GM21390 (cell line): ENCODE results near the gene CT47A1.
A peak's percentile ranks its signal among the peaks of the same experiment; 100 is the strongest.
"Not testable (repeated sequence)": the region's sequence is repeated elsewhere in the genome, so short reads cannot be mapped to it uniquely, and the experiment has no call there.

ENCODE experiments used
- ATAC-seq: cut with Tn5 transposase; IDR thresholded peaks from one replicate; pipeline ENCODE4 v1.9.1; 2021; ENCODE audit not compliant: unreplicated experiment

The CT47A1 gene

DNA sequence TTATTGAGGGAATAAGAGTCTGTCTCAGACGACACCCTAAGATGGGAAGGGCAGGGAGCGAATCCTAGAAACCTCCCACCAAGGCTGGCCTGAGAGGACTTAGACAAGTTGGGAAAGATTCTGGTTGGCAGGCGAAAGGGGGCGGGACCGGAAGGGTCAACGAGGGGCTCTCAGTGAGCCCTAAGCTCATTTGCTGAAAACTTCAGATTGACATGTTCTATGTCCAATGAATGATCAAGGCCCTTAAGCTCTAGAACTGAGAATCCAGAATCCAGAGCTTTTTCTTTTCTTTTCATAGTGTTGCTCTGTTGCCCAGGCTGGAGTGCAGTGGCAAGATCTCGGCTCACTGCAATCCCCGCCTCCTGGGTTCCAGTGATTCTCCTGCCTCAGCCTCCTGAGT, at the start of gene CT47A1:
CT47A1 (minus strand) TSS at position 101 of the 400 bp plus-strand sequence. CDS start 231 bp downstream, outside the sequence.
- ATAC-seq = not testable (repeated sequence)

DNA sequence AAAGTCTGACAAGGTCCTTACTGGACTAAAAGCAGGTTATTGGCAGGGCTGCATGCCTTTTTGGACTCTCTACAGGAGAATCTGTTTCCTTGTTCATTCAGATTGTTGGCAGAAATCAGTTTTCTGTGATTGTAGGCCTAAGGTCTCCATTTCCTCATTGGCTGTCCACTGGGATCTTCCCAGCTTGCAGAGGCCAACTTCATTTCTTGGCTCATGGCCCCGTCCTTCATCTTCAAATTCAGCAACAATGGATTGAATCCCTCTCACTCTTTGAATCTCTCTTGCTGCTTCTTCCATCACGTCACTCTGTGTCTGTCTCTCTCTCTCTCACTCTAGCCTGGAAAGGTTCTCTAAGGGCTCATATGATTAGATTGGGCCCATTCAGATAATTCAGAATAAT, 47.0 kb upstream of the CT47A1 start:
- no peak for ATAC-seq

DNA sequence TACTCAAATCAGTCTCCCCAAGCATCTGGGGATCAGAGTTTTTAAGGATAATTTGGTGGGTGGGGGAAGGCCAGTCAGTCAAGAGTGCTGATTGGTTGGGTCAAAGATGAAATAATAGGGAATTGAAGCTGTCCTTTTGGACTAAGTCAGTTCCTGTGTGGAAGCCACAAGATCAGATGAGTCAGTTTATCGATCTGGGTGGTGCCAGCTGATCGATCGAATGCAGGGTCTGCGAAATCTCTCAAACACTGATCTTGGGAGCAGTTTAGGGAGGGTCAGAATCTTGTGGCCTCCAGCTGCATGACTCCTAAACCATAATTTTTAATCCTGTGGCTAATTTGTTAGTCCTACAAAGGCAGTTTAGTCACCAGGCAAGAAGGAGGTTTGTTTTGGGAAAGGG, 44.5 kb upstream of the CT47A1 start:
- ATAC-seq = no peak

DNA sequence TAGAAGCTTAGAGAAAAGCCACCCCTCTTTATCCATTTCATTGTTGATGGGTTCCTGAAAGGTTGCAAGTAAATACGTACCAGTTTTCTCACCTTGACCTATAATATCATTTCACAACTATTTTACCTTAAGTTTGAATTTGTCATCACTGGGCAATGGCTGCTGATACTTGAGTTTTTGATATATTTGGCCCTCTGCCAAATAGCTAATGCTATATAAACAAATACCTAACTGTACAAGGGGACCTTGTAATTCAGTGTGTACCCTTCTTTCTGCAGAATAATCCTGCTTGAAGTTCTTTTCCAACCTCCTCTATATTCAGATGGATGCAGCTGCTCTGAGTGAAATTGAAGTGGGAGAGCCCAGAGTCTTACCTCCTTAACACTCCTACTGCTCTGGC, 42.9 kb upstream of the CT47A1 start:
- ATAC-seq = no peak

DNA sequence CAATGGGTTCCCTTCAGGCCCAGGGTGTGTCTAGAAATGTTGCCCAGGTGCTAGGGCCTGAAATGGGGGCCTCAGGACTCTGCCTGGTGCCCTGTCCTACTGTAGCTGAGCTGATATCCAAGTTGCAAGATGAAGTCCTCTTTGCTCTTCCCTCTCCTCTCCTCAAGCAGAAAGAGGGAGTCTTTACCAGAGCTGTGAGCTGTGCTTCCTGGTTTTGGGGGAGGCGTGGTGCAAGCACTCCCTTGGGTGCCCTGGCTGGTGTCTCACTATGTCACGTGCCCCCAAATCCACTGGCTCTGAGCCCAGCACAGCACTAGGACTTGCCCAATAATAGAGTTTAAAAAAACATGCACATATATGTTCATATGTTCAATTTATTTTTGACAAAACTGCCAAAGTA, 29.3 kb upstream of the CT47A1 start:
- no peak for ATAC-seq

DNA sequence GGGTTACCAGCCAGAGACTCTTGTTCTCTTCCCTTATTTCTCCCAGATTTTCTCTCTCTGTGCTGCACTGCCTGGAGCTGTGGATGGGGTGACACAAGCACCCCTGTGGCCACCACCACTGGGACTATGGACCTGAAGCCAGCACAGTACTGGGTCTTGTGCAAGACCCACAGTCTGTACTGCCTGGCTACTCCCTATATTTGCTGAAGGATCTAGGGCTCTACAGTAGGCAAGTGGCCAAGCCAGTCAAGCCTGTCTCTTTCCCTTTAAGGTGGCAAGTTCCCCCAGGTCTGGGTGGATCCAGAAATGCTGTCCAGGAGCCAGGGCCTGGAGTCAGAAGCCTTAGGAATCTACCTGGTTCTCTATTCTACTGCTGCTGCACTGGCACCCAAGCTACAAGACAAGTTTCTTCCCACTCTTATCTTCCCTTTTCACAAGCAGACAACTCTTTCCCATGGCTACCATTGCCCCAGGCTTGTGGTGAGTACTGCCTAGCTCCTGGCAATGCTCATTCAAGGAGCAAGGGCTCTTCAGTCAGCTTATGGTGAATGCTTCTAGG, 28.4 kb upstream of the CT47A1 start:
- no peak for ATAC-seq

DNA sequence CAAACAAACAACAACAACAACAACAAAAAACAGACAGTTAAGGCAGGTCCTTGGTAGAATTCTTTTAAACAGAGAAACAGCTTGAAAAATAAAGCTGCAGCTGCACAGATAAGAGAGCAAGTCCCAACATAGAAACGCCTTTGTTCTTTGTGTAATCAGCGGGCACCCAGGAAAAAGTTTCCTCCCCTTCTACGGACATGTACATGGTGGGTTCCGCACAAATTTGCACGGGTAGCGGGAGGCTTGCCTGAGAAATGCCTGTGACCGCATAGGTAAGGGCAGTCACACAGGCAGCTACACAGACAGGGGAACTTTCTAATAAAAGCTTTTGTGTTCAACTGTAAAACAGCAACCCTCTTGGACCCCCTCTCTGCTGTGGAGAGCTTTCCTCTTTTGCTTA, 25.7 kb upstream of the CT47A1 start:
- no peak for ATAC-seq

DNA sequence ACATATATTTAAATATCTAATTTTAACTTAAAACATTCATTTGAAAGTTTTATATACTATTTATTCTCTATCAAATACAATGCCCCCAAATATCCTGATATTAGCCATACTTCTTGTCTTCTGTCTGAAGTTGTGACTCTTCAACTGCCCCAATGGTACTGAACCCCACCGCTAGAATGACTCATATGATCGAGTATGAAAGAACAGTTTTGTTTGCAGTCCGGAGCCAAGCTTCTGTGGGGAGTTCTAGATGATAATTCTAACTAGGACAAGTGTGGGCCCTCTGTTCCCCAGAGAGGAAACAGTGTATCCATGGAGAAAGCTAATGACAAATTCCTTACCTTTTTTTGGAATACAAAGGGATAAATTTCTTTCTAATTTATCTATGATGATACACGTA, 24.7 kb upstream of the CT47A1 start:
- ATAC-seq = no peak

DNA sequence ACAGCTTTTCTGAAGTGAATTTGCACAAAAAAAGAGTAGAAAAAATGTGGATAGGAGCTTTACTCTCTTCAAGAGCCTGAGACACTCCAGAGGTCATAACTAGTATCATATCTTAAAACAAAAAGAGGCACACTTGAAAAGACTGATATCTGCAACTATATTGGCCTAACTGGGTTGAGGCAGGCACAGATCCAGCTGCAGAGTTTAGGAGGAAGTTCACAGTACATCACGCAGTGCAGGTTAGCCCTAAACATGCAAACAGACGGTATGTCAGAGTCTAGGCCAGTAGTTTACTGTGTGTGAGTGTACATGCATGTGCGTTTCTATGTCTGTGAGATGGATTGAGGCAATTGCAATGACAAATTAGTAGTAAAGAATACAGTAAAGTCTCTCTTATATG, 24.2 kb upstream of the CT47A1 start:
- ATAC-seq = no peak

DNA sequence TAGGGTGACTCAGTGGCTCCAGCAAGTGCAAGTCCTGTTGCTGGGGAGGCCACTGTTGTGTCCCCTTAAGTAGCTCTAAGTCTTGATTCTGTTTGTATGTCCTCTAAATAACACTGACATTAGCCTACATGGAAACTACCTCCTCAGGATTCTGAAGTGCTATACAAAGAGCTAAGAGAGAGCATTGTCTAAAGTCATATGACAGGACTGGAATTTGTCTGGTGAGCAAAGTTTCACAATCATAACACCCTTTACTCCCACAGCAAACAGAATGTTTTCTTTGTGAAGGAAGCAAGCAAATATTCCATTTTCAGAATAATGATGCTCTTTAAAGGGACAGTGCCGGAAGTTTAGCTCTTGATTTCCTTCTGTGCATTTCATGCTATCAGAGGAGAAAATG, 23.4 kb upstream of the CT47A1 start:
- ATAC-seq = no peak

DNA sequence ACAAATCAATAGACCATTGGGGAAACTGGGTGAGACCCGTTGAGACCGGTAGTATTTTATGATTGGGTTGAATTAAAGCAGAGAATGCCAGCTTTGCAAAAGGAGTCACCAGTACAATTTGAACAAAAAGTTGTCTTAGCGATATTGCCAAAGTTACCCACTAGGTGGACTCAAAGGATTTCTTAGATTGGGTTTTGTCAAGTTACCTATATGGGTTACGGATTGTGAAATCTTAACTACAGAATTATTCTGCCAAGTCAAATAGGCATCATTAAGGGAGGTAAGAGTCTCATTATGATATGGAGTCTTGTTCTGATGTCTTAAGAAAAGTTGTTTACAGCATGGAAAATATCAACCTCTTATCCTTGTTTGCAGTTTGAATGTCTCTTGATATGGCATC, 15.0 kb upstream of the CT47A1 start:
- no peak for ATAC-seq

DNA sequence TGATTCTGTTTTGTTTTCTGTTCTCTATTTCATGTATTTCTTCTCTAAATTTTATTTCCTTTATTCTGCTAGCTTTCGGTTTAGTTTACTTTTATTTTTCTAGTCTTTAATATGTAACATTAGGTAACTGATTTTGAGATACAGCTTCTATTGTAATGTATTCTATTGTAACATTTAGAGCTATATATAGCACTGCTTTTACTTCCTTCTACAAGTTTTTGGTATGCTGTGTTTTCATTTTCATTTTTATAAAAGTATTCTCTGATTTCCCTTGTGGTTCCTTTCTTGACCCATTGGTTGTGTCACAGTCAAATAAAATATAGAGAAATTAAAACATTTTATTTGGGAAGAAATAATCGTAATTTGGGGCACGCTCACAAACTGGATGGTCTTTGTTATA, 13.9 kb upstream of the CT47A1 start:
- peak; percentile 81 for ATAC-seq

DNA sequence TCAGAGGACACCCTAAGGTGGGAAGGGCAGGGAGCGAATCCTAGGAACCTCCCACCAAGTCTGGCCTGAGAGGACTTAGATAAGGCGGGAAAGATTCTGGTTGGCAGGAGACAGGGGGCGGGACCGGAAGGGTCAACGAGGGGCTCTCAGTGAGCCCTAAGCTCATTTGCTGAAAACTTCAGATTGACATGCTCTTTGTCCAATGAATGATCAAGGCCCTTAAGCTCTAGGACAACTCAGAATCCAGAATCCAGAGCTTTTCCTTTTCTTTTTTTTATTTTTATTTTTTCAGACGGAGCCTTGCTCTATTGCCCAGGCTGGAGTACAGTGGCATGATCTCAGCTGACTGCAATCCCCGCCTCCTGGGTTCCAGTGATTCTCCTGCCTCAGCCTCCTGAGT, 29.1 kb downstream of the CT47A1 start, which contains the start of gene CT47A7:
CT47A7 (minus strand) TSS at position 101 of the 400 bp plus-strand sequence. CDS start 255 bp downstream, outside the sequence.
- ATAC-seq = not testable (repeated sequence)
